Tongue (tissue), 2 donors: Measurements from ENCODE around the gene TMEM258. TPM values are rescaled to one million over a fixed set of nuclear protein-coding genes. Genes with fewer than 3 reads are reported as not detected.

Source experiments
- DNase-seq: peaks from one replicate; pipeline ENCODE4 v3.0.0-alpha.2; 2015
- total RNA-seq: library from RNA; depleted of rRNA; stranded (reverse); fragments of >200 nt; gene quantifications from one replicate; pipeline ENCODE4 v1.2.3, GENCODE V29; 2014

TMEM258 gene
- total RNA-seq, 1 donor from 2014 or later, result 27.2 TPM

DNA sequence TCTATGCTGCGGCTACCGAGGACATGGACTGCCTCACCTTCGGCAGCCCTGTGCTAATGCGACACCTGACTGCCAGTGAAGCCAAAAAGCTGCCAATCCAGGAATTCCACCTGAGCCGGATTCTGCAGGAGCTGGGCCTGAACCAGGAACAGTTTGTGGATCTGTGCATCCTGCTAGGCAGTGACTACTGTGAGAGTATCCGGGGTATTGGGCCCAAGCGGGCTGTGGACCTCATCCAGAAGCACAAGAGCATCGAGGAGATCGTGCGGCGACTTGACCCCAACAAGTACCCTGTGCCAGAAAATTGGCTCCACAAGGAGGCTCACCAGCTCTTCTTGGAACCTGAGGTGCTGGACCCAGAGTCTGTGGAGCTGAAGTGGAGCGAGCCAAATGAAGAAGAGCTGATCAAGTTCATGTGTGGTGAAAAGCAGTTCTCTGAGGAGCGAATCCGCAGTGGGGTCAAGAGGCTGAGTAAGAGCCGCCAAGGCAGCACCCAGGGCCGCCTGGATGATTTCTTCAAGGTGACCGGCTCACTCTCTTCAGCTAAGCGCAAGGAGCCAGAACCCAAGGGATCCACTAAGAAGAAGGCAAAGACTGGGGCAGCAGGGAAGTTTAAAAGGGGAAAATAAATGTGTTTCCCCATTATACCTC, 3.6 kb upstream of the TMEM258 start:
- no peak for DNase-seq

DNA sequence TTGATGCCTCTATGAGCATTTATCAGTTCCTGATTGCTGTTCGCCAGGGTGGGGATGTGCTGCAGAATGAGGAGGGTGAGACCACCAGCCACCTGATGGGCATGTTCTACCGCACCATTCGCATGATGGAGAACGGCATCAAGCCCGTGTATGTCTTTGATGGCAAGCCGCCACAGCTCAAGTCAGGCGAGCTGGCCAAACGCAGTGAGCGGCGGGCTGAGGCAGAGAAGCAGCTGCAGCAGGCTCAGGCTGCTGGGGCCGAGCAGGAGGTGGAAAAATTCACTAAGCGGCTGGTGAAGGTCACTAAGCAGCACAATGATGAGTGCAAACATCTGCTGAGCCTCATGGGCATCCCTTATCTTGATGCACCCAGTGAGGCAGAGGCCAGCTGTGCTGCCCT, 3.1 kb upstream of the TMEM258 start:
- no peak for DNase-seq

DNA sequence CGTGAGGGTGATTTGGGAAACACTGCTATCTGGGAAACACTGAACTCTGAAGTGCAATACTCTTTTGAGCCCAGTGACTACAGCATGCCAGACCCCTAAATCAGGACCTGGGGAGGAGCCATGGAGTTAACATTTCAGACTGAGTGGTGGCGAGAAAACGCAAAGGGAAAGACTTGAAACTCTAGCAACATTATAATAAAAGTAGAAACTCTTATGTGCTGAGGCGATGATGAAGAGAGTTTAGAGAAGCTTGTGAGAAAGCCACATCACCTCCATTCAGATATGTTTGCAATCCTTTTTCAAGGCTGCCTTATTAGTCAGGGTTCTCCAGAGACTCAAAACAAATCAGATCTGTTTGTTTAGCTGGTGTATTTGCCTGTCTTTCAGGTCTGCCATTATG, 2.2 kb upstream of the TMEM258 start:
- no peak for DNase-seq

DNA sequence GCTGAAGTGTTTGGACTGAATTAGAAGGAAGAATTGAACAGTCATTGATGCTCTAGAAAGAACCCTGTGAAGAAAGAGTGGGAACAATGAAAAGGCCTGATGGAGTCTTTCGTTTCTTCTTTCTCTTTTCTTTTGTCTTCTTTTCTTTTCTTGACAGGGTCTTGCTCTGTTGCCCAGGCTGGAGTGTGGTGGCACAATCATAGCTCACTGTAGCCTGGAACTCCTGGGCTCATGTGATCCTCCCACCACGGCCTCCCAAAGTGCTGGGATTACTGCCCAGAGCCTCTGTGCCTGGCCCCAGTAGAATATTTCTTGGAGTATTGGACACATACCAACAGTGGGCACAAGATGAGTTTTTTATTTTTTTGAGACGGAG, 1.4 kb upstream of the TMEM258 start:
- no peak for DNase-seq

DNA sequence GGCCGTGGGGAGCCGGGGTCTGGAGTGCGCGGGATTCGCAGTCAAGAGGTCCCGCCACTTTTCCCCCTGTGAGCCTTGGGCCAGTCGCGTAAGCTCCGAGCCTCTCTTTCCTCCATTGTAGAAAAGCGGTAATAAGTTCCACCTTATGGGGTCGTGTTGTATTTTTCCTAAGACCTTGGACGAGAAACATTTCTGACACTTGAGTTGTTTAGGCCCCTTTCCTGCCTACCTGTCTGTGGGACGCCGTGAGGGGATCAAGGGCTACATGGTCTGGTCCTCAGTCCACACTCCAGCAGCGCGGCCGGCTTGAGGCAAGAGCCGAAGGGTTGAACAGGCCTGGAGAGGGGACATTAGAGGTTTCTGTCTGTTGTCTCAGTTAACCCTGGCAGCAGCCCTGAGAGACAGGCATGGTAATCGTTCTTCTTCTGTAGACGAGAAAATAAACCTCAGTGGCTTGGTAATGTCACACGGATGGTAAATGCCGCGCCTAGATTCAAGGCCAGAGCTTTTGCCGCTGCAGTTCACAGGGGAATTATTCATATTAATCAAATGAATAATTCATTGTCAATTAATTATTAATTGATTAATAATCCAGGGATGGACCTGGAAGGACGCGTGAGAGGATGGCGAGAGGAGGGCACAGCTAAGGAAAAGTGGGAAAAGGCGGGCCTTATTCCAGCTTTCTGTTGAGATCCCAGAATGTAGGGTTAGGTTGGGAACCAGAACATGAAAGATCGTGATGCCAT, 857 bp upstream of the TMEM258 start:
- no peak for DNase-seq

DNA sequence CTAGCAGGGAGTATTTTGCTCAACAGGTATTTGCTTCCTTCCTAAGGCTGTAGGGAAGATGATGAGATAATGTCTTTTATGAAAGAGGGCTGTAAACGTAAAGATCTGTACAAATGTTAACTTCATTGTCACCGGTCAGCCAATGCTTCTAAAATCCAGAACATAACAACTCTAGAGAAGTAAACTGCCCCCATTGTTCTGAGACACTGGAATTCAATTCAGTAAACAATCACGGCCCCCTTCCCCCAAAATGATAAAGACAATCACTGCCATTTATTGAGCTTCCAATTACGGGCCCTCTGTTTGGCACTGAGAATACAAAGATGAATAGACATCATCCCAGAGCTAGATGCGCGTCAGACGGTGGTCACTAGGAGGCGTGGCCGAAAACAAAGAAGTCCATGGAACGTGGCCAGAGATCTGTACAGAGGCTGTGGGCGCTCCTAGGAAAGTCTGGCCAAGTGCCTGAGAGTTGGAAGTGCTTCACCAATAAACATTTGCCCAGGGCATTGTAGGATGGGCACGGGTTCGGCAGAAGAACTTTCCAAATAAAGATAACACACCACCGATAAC, 576 bp downstream of the TMEM258 start:
- peak; percentile 92 for DNase-seq

DNA sequence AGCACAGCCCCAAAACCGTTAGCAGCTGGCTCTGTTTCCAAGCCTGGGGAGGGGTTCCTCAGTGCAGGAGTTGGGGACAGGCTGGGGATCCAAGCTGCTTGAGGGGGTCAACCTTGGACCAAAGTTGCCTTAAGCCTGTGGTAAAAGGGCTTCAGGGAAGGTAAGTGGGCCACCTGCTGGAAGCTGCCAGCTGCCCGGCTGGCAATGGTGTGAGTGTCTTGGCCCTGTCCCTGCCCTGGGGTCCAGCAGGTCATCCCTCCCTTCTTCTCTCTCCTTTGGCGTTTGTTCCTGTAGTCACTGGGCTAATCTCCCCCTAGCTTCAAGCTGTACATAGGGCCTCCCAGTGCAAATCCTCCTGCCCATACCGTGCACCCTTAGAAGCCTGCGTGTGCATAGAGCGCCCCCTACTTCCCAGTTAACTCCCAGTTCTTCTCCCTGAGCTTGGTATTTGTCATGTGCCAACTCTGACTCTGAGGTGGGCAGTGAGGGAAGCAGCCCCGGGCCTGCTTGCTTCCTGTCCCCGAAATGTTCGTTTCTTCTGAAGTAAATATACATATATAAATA, 4.4 kb downstream of the TMEM258 start:
- DNase-seq, result peak; percentile 54

DNA sequence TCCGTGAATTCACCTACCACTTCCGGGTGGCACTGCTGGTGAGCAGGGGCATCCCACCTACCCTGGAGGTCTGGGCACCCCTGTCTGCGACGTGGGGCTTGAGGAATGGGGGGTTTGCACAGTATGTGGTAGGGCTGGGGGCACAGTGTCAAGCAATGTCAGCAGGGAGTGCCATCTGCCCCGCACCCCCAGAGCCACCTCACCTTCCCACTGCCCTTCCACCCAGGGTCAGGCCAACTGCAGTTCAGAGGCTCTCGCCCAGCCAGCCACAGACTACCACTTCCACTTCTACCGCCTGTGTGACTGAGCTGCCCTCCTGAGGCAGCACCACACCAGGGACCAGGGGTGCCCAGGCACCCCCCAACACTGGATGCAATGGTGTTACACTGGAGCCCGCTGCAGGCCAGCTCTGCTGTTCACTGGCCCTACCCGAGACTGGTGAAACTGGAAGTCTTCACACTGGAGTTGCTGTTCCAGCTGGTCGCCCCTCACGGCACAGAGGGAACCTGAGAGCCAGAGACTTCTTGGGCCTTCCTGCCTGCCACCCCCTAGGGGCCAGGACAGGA, 6.5 kb downstream of the TMEM258 start:
- no peak for DNase-seq

DNA sequence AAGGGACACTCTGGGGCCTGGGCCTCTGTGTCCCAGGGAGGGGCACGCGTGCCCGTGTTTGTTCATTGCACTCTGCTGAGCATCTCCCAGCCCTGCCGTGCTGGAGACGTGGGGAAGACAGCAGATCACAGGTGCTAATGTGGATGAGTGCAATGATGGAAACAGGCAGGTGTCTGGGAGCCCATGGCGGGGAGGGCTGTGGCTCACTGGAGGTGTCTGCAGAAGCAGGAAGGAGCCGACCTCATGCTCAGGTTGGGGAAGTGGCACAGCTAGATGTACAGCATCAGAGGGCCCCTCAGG, 7.9 kb downstream of the TMEM258 start:
- no peak for DNase-seq

DNA sequence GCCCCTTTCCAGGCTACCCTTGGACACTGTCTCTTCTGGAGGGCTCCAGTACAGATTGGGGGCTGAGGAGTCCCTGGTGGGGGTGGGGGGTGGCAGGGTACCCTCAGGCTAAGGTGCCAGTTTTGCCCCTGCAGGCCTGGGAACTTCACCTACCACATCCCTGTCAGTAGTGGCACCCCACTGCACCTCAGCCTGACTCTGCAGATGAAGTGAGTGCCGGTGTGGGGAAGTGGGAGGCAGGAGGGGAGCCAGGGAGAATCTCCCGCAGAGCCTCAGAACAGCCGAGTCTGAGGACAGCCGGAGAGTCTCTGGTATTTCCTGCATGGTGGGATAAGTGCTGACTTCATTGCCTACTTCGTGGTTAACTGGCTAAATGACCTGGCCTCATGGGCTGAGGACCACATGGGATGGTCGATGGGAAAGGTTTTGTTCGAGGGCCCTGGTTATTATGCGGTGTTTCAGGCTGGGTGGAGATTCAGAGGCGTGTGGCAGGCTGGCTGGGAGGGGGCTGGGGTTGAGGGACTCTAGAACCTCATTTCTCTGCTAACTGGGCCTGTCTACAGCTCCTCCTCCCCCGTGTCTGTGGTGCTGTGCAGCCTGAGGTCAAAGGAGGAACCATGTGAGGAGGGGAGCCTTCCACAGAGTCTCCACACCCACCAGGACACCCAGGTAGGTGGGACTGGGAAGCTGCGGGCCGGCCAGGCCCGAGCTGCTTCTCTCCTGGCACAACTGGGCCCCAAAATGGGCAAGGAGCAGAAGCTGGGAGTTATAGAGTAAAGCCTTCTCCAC, 8.5 kb downstream of the TMEM258 start:
- no peak for DNase-seq

DNA sequence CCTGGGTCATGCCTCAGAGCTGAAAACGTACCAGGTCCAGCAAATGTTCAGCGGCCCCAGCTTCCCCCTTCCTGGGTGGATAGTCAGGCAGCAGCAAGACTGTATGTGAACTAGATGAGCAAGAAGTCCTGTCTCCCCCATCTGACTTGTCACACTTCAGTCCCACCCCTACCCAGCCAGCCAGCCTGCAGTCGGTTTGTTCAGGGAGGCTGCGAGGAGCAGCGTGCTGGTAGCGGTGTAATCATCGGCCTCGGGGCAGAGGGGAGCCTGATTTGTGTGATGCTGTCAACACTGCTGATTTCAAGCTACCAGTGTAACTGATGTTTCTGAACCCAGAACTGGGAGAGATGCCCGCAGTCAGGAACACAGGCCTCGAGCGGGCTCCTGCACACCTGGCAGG, 9.6 kb downstream of the TMEM258 start:
- DNase-seq, result no peak

DNA sequence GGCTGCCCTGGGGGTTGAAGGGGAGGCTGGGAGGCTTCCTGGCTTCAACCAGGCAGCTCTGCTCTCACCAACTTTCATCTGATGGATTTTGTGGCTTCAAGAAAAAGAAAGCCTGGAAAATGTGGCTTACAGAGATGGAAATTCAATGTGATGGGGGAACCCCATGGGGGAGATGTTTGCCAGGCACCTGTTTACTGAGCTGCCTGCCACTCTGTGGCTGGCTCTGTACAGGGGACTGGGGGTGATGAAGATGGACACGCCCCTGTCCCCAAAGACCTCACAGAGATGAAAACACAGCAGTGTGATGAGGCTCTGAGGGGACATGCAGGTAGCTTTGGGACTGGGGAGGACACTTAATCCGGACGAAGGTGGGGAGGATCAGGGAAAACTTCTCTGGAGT, 10.1 kb downstream of the TMEM258 start:
- DNase-seq, result peak; percentile 63

DNA sequence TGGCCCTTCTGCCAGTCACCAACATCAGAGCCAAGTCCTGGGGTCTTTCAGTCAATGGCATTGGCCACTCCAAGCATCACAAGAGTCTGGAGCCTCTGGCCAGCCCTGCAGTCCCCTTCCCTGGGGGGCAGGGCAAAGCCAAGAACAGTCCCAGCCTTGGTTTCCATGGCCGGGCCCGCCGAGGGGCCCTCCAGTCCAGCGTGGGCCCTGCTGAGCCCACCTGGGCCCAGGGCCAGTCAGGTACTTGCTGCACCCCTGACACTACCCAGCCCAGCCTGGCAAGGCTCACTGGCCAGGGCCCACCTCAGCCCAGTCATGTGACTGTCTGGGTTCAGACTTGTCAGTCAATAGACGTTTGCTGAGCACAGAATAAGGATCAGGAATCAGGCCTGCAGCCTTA, 10.8 kb downstream of the TMEM258 start:
- no peak for DNase-seq

DNA sequence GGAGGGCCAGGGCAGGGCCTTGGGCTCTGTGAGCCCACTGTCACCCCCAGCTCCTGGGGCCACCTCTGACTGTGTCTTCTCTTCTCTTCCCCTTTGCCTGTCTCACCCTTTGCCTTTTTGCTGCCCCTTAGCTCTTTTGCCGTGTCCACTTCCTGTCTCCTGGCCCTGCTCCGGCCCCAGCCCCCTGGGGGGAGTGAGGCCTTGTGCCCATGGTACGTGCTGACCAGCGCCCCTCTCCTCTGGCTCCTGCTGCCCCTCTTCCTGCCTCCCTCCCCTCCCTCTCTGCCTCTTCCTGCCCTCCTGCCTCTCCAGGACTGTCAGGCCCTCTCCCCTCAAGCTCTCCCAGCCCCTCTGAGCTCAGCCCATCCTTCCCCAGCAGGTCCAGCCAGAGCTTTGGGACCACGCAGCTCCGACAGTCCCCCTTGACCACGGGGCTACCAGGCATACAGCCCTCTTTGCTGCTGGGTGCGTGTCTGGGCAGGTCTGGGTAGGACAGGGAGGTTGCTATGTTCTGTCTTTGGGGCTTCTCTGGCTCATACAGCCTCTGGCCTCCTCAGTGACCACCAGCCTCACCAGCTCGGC, 11.7 kb downstream of the TMEM258 start:
- no peak for DNase-seq

DNA sequence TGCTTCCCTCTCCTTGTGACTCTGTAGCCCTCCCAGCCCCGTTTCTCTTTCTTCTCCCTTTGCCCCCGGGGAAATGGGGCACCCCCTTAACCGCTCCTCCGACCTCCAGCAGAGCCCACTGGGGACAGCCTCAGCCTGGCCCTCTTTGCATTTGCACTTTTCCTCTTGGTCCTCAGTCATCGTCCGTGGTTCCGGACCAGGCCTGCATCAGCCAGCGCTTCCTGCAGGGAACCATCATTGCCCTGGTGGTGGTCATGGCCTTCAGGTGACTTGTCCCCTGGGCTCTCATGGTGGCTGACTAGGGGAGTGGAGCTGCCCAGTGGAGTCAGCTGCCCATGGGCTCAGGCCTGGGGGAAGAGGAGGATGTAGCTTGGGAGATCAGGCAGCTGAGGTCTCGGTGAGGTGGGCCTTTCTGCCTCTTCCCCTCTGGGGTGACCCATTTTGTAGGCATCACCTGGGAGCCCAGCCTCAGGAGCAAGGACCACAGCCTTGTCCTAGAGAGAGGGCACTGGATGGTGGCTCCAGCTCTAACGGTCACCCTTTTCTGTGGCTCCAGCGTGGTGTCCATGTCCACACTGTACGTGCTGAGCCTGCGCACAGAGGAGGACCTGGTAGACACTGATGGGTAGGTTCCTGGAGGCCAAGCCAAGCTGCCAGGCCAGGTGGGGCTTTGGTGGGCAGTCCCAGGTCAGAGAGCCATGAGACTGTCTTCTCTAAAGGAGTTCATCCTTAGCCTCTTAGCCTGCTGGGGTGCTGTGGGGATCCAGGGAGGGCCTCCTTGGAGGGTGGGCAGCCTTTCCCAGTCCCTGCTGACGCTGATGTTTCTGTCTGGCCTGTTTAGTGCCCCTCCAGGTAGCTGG, 12.5 kb downstream of the TMEM258 start:
- no peak for DNase-seq

DNA sequence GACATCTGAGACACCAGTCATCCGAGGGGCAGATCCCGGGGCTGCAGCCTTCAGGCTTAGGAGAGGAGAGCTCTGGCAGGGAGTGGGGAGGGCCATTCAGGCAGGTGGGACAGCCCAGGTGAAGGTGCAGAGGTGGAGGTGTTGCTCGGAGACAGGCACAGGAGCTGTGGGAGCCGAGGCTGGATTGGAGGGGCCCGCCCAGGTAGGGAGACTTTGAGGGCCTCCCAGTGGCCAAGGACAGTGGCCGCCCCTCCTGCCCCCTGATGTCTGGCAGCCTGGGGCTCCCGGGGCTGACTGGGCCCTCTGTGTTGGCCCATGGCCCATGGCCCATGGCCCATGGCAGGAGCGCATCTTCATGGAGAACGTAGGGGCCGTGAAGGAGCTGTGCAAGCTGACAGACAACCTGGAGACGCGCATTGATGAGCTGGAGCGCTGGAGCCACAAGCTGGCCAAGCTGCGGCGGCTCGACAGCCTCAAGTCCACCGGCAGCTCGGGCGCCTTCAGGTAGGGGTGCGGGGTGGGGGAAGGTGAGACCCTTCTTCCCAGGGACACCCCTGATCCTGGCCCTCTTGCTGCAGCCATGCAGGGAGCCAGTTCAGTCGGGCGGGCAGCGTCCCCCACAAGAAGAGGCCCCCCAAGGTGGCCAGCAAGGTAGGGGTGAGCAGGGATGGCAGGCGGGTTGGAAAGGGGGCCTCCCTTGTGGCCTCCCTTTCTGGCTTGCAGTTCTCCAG, 13.3 kb downstream of the TMEM258 start:
- DNase-seq, result no peak

DNA sequence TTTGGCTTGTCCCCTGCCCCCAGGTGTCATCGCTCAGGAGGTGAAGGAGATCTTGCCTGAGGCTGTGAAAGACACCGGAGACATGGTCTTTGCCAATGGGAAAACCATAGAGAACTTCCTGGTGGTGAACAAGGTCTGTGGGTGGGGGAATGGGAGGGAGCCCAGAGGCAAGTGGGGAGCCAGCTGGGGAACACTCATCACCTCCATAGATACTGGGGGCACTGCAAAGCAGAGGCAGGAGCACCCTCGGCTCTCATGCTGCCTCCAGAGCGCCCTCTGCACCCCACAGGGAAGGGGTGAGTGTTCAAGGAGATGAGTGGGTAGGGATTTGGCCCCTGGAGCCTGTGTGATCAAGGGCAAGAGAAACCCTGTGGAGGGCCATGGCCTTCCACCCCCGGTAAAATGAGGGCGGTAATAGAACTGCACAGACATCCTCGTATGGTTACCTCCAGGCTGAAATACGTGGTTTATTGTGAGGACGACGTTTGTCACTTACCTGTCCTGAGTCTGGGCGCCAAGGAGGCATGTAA, 14.0 kb downstream of the TMEM258 start:
- DNase-seq, result no peak

DNA sequence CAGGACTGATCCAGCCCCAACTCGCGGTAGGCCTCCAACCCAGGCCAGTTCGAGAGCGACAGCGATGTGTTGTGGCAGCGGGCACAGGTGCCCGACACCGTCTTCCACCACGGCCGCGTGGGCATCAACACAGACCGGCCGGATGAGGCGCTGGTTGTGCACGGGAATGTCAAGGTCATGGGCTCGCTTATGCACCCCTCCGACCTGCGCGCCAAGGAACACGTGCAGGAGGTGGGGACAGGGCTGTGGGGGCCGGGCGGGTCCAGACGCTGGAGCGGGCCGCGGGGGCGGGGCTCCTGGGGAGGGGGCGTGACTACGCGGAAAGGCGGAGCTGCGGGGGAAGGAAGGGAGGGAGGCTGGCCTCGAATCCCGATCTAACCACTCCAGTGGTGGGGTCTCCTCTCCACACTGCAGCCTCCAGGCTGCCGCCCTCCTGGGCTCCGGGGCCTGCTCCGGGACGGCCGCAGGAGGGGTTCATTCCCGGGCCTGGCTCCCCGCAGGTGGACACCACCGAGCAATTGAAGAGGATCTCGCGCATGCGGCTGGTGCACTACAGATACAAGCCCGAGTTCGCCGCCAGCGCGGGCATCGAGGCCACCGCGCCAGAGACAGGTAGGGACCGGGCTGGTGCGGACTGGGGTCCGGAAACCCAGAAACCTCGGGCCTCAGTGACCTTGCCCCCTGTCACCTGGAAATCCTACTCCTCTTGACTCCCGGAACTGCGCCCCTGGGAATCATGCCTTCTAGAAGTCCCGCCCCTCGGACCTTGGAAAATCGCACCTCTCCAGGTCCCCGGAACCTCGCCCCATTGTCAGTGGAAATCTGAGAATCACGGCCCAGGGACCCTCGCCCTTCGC, 14.9 kb downstream of the TMEM258 start:
- DNase-seq, result peak; percentile 49

DNA sequence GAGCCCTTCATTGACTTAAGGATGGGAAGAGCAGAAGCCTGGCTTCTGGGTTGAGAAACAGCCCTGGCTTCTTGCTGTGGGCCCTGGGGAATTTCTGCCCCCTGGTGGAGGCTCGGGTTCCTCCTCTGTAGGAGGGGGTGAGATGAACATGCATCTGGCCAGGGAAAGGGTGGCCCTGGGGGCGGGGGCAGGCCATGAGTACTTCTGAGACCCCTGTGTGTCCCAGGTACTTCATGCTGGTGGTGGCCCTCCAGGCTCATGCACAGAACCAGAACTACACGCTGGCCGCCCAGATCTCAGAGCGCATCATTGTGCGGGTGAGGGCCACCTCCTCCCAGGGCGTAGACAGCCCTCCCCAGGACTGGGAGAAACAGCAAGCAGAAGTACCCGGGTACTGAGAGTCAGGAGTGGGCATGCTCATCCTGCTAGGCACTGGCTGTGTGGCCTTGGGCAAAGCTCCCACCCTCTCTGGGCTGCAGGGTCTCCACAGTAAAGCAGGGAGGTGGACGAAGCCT, 15.8 kb downstream of the TMEM258 start:
- DNase-seq, result peak; percentile 40
